Gastroesophageal sphincter (tissue), 4 donors: ENCODE results near the gene COL25A1. TPM values are rescaled to one million over a fixed set of nuclear protein-coding genes. Genes with fewer than 3 reads are reported as not detected.

Experiments used
- ATAC-seq: fragments of 150-250 bp; one replicate; pipeline ENCODE4 v1.9.1; 2016; ENCODE audit warnings: mild to moderate bottlenecking, moderate library complexity
- H3K27ac ChIP-seq, 4 donors: fragments of 200-600 bp; sonication (generic) in 3 of 4; 1 replicate in 3 of 4; 2 replicates in 1 of 4; pipeline ENCODE4 v1.5.1; 2016 to 2019
- H3K27me3 ChIP-seq: fragments of 200-600 bp; sonication (generic); one replicate; pipeline ENCODE4 v1.5.1; 2019
- H3K36me3 ChIP-seq, 2 donors: fragments of 200-600 bp; sonication (generic); one replicate each; pipeline ENCODE4 v1.5.1; 2019; ENCODE audit warnings: control low read depth in 1 of 2
- H3K4me1 ChIP-seq, 3 donors: fragments of 200-600 bp; sonication (generic); 1 replicate in 2 of 3; 2 replicates in 1 of 3; pipeline ENCODE4 v1.5.1; 2016 to 2019; ENCODE audit warnings: control low read depth in 2 of 3
- H3K4me3 ChIP-seq, 2 donors: fragments of 200-600 bp; sonication (generic); one replicate each; pipeline ENCODE4 v1.5.1; 2019; ENCODE audit warnings: mild to moderate bottlenecking in 1 of 2, moderate library complexity in 1 of 2
- H3K9me3 ChIP-seq, 3 donors: fragments of 200-600 bp; sonication (generic); one replicate each; pipeline ENCODE4 v1.5.1; 2017 to 2019; ENCODE audit warnings: control low read depth in 2 of 3
- CTCF ChIP-seq, 4 experiments: fragments of 200-600 bp in 2 of 4; fragments of 450-650 bp in 2 of 4; sonication (generic) in 1 of 4; IDR thresholded peaks; one replicate each; pipeline ENCODE4 v1.5.1; 2017 to 2019; ENCODE audit warnings: antibody characterized with exemption in 4 of 4, mild to moderate bottlenecking in 2 of 4, moderate library complexity in 2 of 4
- EP300 ChIP-seq: sonication (generic); formaldehyde crosslinking; IDR thresholded peaks from one replicate; pipeline ENCODE4 v1.6.1; 2017; ENCODE audit warnings: antibody characterized with exemption, mild to moderate bottlenecking
- POLR2A ChIP-seq, 2 donors: fragments of 450-650 bp; IDR thresholded peaks; one replicate each; pipeline ENCODE4 v1.6.1; 2017; ENCODE audit warnings: antibody characterized with exemption in 2 of 2, mild to moderate bottlenecking in 2 of 2, moderate library complexity in 1 of 2
- POLR2AphosphoS5 ChIP-seq: sonication (generic); formaldehyde crosslinking; IDR thresholded peaks from one replicate; pipeline ENCODE4 v1.6.1; 2017; ENCODE audit warnings: antibody characterized with exemption
- WGBS, 2 donors: methylation state at CpG; one replicate each; pipeline ENCODE4 v1.1.5; 2018; ENCODE audit warnings: low coverage in 1 of 2; 5-methylcytosine and 5-hydroxymethylcytosine counted together
- total RNA-seq, 4 donors: library from RNA; depleted of rRNA; stranded (reverse); fragments of >200 nt; gene quantifications; one replicate each; pipeline ENCODE4 v1.1.0, GENCODE V29; 2016

Gene COL25A1
- total RNA-seq, 4 donors from 2014 or later, result 0.40 to 1.8 (median 1.0) TPM

DNA sequence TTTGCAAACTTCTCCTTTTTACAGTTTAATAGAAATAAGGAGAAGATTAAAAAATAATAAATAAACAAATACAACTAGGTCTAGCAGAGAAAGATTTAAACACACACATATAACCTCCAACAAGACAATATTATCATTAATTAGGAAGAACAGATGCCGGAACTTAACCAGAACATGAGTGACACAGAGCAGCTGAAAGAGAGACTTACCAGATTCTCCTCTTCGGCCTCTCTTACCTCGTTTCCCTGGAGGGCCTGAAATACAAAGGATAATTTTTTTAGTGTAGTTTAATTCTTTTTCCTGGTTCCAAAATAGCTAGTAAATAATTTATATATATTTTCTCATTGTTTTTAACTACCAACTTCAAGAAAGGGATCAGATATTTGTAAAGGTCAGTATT is 252.5 kb downstream of the COL25A1 start:
- H3K9me3 ChIP-seq, result no peaks in the 10 kb centered on the region
- TF ChIP-seq EP300 (no peak), POLR2AphosphoS5 (no peak), CTCF (IDR thresholded peaks at IDR 0.05) (no peak), POLR2A (IDR thresholded peaks at IDR 0.05) (no peak)
- peaks cover 0 to 7% (median 0%) of the 10 kb centered on the region in 3 donors for H3K4me1 ChIP-seq
- H3K4me3 ChIP-seq, result no peak overlapping the region
- no peak for ATAC-seq
- 86 to 92% methylated on average over 3 of the region's 3 CpGs for WGBS, 2 donors
- no peaks in the 10 kb centered on the region for H3K36me3 ChIP-seq
- no peaks in the 10 kb centered on the region for H3K27me3 ChIP-seq
- no peak overlapping the region for H3K27ac ChIP-seq

DNA sequence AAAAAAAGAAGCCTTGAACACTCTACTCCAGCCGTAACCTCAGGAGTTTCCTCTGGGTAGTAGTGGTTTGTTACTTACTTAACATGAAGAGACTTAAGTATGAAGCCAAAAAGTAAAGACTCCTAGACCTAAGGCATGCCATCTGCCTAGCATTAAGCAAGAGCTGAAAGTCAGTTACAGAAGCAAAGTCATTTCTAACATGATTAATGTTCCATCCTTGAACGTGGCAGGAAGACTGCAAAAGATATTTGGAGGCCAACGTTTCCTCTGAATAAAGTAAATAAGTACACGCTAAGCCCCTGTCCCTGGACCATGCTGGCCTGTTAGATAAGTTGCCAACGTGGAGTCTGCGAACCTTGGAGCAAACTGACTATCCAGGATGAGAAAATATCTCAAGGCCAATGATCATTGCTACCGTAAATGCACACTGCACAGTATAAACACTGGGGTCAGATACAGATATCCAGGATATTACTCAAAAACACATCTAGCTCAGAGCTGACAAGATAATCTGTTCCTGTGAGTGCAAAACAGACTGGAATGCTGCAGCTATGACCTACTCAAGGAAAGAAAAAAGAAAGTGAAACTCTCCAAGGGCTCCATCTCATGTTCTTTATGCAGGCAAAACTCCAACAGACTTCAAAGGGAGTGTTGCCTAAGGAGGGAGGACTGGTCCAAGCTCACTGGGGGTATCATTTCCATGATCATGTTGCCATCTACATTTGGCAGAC is 255.8 kb downstream of the COL25A1 start:
- WGBS, 2 donors, result 4 to 10% methylated on average over 5 to 6 of the region's 7 CpGs
- H3K4me1 ChIP-seq, result peaks cover 0 to 7% (median 0%) of the 10 kb centered on the region in 3 donors
- ATAC-seq, result no peak
- TF ChIP-seq POLR2AphosphoS5 (no peak), EP300 (no peak), POLR2A (IDR thresholded peaks at IDR 0.05) (no peak), CTCF (IDR thresholded peaks at IDR 0.05) (no peak)
- peak overlapping the region in 3 of 4 donors; percentile 7 to 46 (median 29) for H3K27ac ChIP-seq
- no peaks in the 10 kb centered on the region for H3K27me3 ChIP-seq
- H3K9me3 ChIP-seq, result no peaks in the 10 kb centered on the region
- peak overlapping the region; percentile 11 to 25 for H3K4me3 ChIP-seq
- no peaks in the 10 kb centered on the region for H3K36me3 ChIP-seq

- Histone ChIP-seq H3K27ac (no peak overlapping the region), H3K4me1 (peaks cover 0 to 7% (median 0%) of the 10 kb centered on the region in 3 donors), H3K9me3 (no peaks in the 10 kb centered on the region), H3K27me3 (no peaks in the 10 kb centered on the region), H3K36me3 (no peaks in the 10 kb centered on the region), H3K4me3 (no peak overlapping the region)
- WGBS, 2 donors, result 62 to 72% methylated on average over 2 to 3 of the region's 3 CpGs
- TF ChIP-seq EP300 (no peak), CTCF (IDR thresholded peaks at IDR 0.05) (no peak), POLR2AphosphoS5 (no peak), POLR2A (IDR thresholded peaks at IDR 0.05) (no peak)
- no peak for ATAC-seq
Observed at GRCh38 chr4:109044431-109044830, 258.0 kb downstream of the COL25A1 start.

DNA sequence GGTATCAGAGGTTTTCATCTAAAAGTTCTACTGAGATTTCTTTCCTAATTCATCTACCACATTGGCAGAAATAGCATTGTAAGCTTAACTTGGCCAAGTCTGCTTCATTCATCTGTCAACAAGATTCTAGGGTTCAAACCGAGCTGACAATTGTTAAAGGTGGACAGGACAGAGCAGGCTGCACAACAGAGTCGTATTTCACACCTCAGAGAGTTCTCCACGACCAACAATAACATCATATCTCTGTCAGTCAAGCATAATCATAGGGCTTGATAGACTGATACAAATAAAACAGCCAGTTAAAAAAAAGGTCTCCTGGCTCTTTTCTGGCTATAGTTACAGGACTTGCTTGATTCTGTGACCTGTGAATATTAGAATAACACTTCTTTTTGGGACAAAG is 259.2 kb downstream of the COL25A1 start:
- TF ChIP-seq POLR2A (IDR thresholded peaks at IDR 0.05) (no peak), POLR2AphosphoS5 (no peak), EP300 (no peak), CTCF (IDR thresholded peaks at IDR 0.05) (no peak)
- H3K9me3 ChIP-seq, result no peaks in the 10 kb centered on the region
- no peak overlapping the region for H3K4me3 ChIP-seq
- no peak overlapping the region for H3K27ac ChIP-seq
- 77 to 89% methylated on average over 3 of the region's 3 CpGs for WGBS, 2 donors
- no peak for ATAC-seq
- H3K36me3 ChIP-seq, result no peaks in the 10 kb centered on the region
- no peaks in the 10 kb centered on the region for H3K27me3 ChIP-seq
- H3K4me1 ChIP-seq, result peaks cover 0 to 7% (median 0%) of the 10 kb centered on the region in 3 donors
